Neural cell (in vitro differentiated cells): ENCODE data around the gene LAPTM5. TPM values are rescaled to one million over a fixed set of nuclear protein-coding genes. Genes with fewer than 3 reads are reported as not detected.

ENCODE experiments used
- H2AFZ ChIP-seq: fragments of 200-600, 300-800 bp; sonication (generic), shearing (Covaris generic); 2 replicates; pipeline ENCODE4 v1.6.0; 2014; ENCODE audit warnings: low read depth, mild to moderate bottlenecking, antibody characterized with exemption, low read length, moderate library complexity
- H3F3A ChIP-seq: fragments of 200-600 bp; shearing (Covaris generic); 2 replicates; pipeline ENCODE4 v1.6.1; 2016; ENCODE audit warnings: mild to moderate bottlenecking, moderate library complexity, mixed read lengths, antibody characterized with exemption, low read length; ENCODE audit not compliant: insufficient read depth, poor library complexity, severe bottlenecking
- H3K27ac ChIP-seq: fragments of 200-600, 300-800 bp; sonication (generic), shearing (Covaris generic); 2 replicates; pipeline ENCODE4 v1.5.1; 2014; ENCODE audit warnings: mild to moderate bottlenecking, low read length, moderate library complexity
- H3K27me3 ChIP-seq: fragments of 300-800, 200-600 bp; sonication (generic), shearing (Covaris generic); 2 replicates; pipeline ENCODE4 v1.6.0; 2014; ENCODE audit warnings: mild to moderate bottlenecking, low read depth, low read length, moderate library complexity; ENCODE audit not compliant: insufficient read depth
- H3K36me3 ChIP-seq: fragments of 300-800, 200-600 bp; sonication (generic), shearing (Covaris generic); 2 replicates; pipeline ENCODE4 v1.5.1; 2014; ENCODE audit warnings: mild to moderate bottlenecking, antibody characterized with exemption, low read length, moderate library complexity; ENCODE audit not compliant: insufficient read depth
- H3K4me2 ChIP-seq: fragments of 300-800, 200-600 bp; sonication (generic), shearing (Covaris generic); 2 replicates; pipeline ENCODE4 v1.6.0; 2014; ENCODE audit warnings: mild to moderate bottlenecking, low read length
- H3K4me3 ChIP-seq: fragments of 300-800, 200-600 bp; sonication (generic), shearing (Covaris generic); 2 replicates; pipeline ENCODE4 v1.5.1; 2014; ENCODE audit warnings: mild to moderate bottlenecking, low read length, moderate library complexity
- H3K79me2 ChIP-seq: fragments of 200-600 bp; shearing (Covaris generic); replicated peaks from 2 replicates; pipeline ENCODE4 v1.6.0; 2014; ENCODE audit warnings: mild to moderate bottlenecking, low read length, moderate library complexity; ENCODE audit not compliant: insufficient read depth
- H3K9ac ChIP-seq: fragments of 300-800, 200-600 bp; sonication (generic), shearing (Covaris generic); 2 replicates; pipeline ENCODE4 v1.6.1; 2016; ENCODE audit warnings: mild to moderate bottlenecking, low read length, mixed read lengths
- H3K9me2 ChIP-seq: fragments of 200-600 bp; shearing (Covaris generic); 2 replicates; pipeline ENCODE4 v1.6.1; 2016; ENCODE audit warnings: mild to moderate bottlenecking, low read length, mixed read lengths; ENCODE audit not compliant: insufficient read depth
- H3K9me3 ChIP-seq: fragments of 200-600, 300-800 bp; sonication (generic), shearing (Covaris generic); 2 replicates; pipeline ENCODE4 v1.6.1; 2016; ENCODE audit warnings: mild to moderate bottlenecking, mixed run types, low read length, moderate library complexity, mixed read lengths
- H4K20me1 ChIP-seq: fragments of 200-600 bp; shearing (Covaris generic); 2 replicates; pipeline ENCODE4 v1.6.1; 2016; ENCODE audit warnings: mild to moderate bottlenecking, mixed run types; ENCODE audit not compliant: insufficient read depth
- CTCF ChIP-seq: fragments of 450-650 bp; IDR thresholded peaks from 2 replicates; pipeline ENCODE4 v1.5.1; 2014; ENCODE audit warnings: antibody characterized with exemption, mild to moderate bottlenecking, moderate library complexity; ENCODE audit not compliant: poor library complexity, severe bottlenecking
- EP300 ChIP-seq: fragments of 450-650 bp; conservative IDR thresholded peaks from 2 replicates; pipeline ENCODE4 v1.6.1; 2014; ENCODE audit warnings: antibody characterized with exemption, mild to moderate bottlenecking, moderate library complexity; ENCODE audit not compliant: poor library complexity, severe bottlenecking
- EZH2 ChIP-seq: fragments of 200-600, 300-800 bp; shearing (Covaris generic), sonication (generic); IDR thresholded peaks from 2 replicates; pipeline ENCODE4 v1.6.1; 2014; ENCODE audit warnings: antibody characterized with exemption, low read length, borderline replicate concordance, mild to moderate bottlenecking; ENCODE audit not compliant: insufficient read depth, poor library complexity, severe bottlenecking
- MXI1 ChIP-seq: fragments of 450-650 bp; conservative IDR thresholded peaks from 2 replicates; pipeline ENCODE4 v1.6.1; 2014; ENCODE audit warnings: antibody characterized with exemption, mild to moderate bottlenecking; ENCODE audit not compliant: poor library complexity, severe bottlenecking
- POLR2AphosphoS5 ChIP-seq: IDR thresholded peaks from 2 replicates; pipeline ENCODE4 v1.6.1; 2012
- RAD21 ChIP-seq: fragments of 450-650 bp; conservative IDR thresholded peaks from 2 replicates; pipeline ENCODE4 v1.6.1; 2014; ENCODE audit warnings: antibody characterized with exemption, mild to moderate bottlenecking, moderate library complexity
- REST ChIP-seq: IDR thresholded peaks from 2 replicates; pipeline ENCODE4 v1.6.1; 2012; ENCODE audit warnings: borderline replicate concordance
- SMC3 ChIP-seq: fragments of 450-650 bp; conservative IDR thresholded peaks from 2 replicates; pipeline ENCODE4 v1.6.1; 2014; ENCODE audit warnings: antibody characterized with exemption, mild to moderate bottlenecking, moderate library complexity; ENCODE audit not compliant: poor library complexity
- TAF1 ChIP-seq: IDR thresholded peaks from 2 replicates; pipeline ENCODE4 v1.6.1; 2012; ENCODE audit warnings: low read depth
- polyA plus RNA-seq: library from polyadenylated mRNA; depleted of rRNA; stranded (reverse); fragments of >200 nt; gene quantifications from 2 replicates; pipeline ENCODE4 v1.2.3, GENCODE V29; 2014

Gene LAPTM5
- polyA plus RNA-seq, 1 donor from 2014 or later = 0.12 TPM

DNA sequence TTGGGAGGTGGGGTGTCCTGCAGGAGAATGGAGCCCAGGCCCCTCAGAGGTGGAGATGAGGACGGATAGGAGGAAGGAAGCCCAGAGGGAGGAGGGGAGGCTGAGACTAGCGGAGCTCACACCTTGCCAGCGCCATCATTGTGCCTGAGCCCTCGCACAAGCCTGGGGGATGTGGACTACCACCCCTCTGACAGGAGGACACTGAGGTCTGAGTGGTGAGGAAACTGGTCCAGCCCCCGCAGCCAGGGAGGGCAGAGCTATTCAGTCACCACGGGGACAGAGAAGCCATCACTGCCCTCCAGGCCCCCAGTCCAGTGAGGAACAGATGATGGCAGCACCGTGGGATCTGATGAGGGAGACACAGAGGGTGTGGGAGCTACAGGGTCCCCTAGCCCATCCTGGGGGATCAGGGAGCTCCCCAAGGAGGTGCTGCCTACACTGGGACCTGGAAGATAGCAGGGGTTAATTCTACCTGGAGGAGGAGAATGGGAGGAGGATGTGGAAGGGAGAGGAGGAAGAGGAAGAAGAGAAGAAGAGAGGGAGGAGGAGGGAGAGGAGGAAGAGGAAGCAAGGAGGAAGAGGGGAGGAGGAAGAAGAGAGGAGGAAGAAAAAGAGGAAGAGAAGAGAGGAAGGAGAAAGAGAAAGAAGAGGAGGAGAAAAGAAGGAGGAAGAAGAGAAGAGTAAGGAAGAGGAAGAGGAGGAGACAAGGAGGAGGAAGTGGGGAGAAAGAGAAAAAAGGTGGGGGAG, 65.2 kb downstream of the LAPTM5 start:
- Histone ChIP-seq H4K20me1 (no peaks in the 10 kb centered on the region), H3K4me3 (no peak overlapping the region), H3K79me2 (no peaks in the 10 kb centered on the region), H3K9me2 (no peaks in the 10 kb centered on the region), H3K4me2 (no peak overlapping the region), H3K9ac (no peak overlapping the region), H3K27me3 (no peaks in the 10 kb centered on the region), H2AFZ (no peak overlapping the region), H3F3A (no peaks in the 10 kb centered on the region), H3K36me3 (no peaks in the 10 kb centered on the region), H3K9me3 (no peaks in the 10 kb centered on the region), H3K27ac (no peak overlapping the region)
- TF ChIP-seq TAF1 = no peak
- TF ChIP-seq EZH2 = no peak
- TF ChIP-seq MXI1 = no peak
- no peak for TF ChIP-seq REST
- TF ChIP-seq POLR2AphosphoS5 = no peak
- TF ChIP-seq SMC3 = no peak
- TF ChIP-seq CTCF = no peak
- no peak for TF ChIP-seq RAD21
- no peak for TF ChIP-seq EP300

- no peak overlapping the region for H3K27ac ChIP-seq
- H3K9ac ChIP-seq = no peak overlapping the region
- no peak overlapping the region for H3K4me2 ChIP-seq
These were observed 66.1 kb downstream of the LAPTM5 start for GRCh38 chr1:30691480-30691879.

More at GRCh38 chr1:30691480-30691879, 66.1 kb downstream of the LAPTM5 start:
- H3K4me3 ChIP-seq = no peak overlapping the region
- no peaks in the 10 kb centered on the region for H3K27me3 ChIP-seq
- H2AFZ ChIP-seq = no peak overlapping the region
- no peaks in the 10 kb centered on the region for H3K9me3 ChIP-seq
- H3K79me2 ChIP-seq = no peaks in the 10 kb centered on the region
- H3K36me3 ChIP-seq = no peaks in the 10 kb centered on the region
- no peaks in the 10 kb centered on the region for H4K20me1 ChIP-seq
- TF ChIP-seq REST (no peak), TAF1 (no peak), EP300 (no peak), EZH2 (no peak), POLR2AphosphoS5 (no peak), CTCF (no peak), RAD21 (no peak), MXI1 (no peak), SMC3 (no peak)
- H3F3A ChIP-seq = no peaks in the 10 kb centered on the region
- no peaks in the 10 kb centered on the region for H3K9me2 ChIP-seq
